NCI-H2171 treated with DMSO at 0.1 percent for 48 hours (cell line): ENCODE data around the gene SBF2.

Source experiments
- DNase-seq: peaks from one replicate; lab custom pipeline; 2025; lab: John Stamatoyannopoulos, UW

Gene SBF2

GRCh38 chr11:9853929-9854552 is 440.0 kb downstream of the SBF2 start:
- no peak for DNase-seq

- DNase-seq: no peak
These were observed 441.6 kb downstream of the SBF2 start for GRCh38 chr11:9852465-9852864.

GRCh38 chr11:9851366-9851765 is 442.7 kb downstream of the SBF2 start:
- no peak for DNase-seq

GRCh38 chr11:9850224-9850895 is 443.7 kb downstream of the SBF2 start:
- no peak for DNase-seq

- DNase-seq: no peak
These were observed 444.6 kb downstream of the SBF2 start for GRCh38 chr11:9849389-9849788.

- no peak for DNase-seq
These were observed 446.4 kb downstream of the SBF2 start for GRCh38 chr11:9847636-9848035.

GRCh38 chr11:9842923-9843322 is 451.1 kb downstream of the SBF2 start:
- DNase-seq: no peak

- no peak for DNase-seq
These were observed 453.5 kb downstream of the SBF2 start for GRCh38 chr11:9840460-9841004.

- DNase-seq: no peak
These were observed 454.5 kb downstream of the SBF2 start for GRCh38 chr11:9839550-9839949.

- no peak for DNase-seq
These were observed 455.1 kb downstream of the SBF2 start for GRCh38 chr11:9838961-9839360.

- DNase-seq: no peak
These were observed 455.8 kb downstream of the SBF2 start for GRCh38 chr11:9838229-9838628.

- no peak for DNase-seq
These were observed 459.7 kb downstream of the SBF2 start for GRCh38 chr11:9834291-9834690.

- peak; percentile 78 for DNase-seq
These were observed 462.9 kb downstream of the SBF2 start for GRCh38 chr11:9831122-9831521.

GRCh38 chr11:9827708-9828107 is 466.3 kb downstream of the SBF2 start:
- no peak for DNase-seq

- DNase-seq: no peak
These were observed 467.6 kb downstream of the SBF2 start for GRCh38 chr11:9826390-9826789.

- DNase-seq: no peak
These were observed 468.1 kb downstream of the SBF2 start for GRCh38 chr11:9825895-9826294.

- no peak for DNase-seq
These were observed 468.7 kb downstream of the SBF2 start for GRCh38 chr11:9825315-9825714.

GRCh38 chr11:9823887-9824385 is 470.1 kb downstream of the SBF2 start:
- DNase-seq: no peak

- no peak for DNase-seq
These were observed 470.6 kb downstream of the SBF2 start for GRCh38 chr11:9823439-9823838.

- DNase-seq: no peak
These were observed 472.8 kb downstream of the SBF2 start for GRCh38 chr11:9821008-9821752.

GRCh38 chr11:9820260-9820659 is 473.8 kb downstream of the SBF2 start:
- no peak for DNase-seq

- DNase-seq: no peak
These were observed 476.8 kb downstream of the SBF2 start for GRCh38 chr11:9817191-9817590.
